GM21529 (cell line): ENCODE measurements around the gene RALB.

Experiments
- ATAC-seq: cut with Tn5 transposase; IDR thresholded peaks from one replicate; pipeline ENCODE4 v1.9.1; 2021; ENCODE audit not compliant: unreplicated experiment

Gene RALB

GRCh38 chr2:120331903-120332302 is 79.3 kb downstream of the RALB start:
- no peak for ATAC-seq

- no peak for ATAC-seq
Measured at GRCh38 chr2:120332384-120332783, 79.7 kb downstream of the RALB start.

DNA sequence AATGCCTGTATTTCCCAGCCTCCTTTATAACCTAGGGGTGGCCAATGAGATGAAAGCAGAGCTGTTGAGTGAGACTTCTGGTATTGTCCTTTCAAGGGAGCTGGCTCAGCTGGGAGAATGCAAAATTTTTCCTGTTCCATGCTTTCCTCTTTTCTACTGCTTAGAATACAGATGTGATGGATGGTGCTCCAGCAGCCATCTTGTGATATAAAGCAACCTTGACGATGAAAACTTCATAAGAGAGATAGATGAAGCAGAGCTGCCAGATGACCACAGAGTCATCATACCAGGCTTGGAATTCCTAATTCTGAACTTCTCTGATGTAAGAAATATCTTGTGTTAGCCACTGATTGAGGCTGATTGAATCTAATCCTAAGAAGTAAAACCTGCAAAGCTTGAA is 81.4 kb downstream of the RALB start:
- no peak for ATAC-seq

- ATAC-seq: no peak
Measured at GRCh38 chr2:120336749-120337148, 84.1 kb downstream of the RALB start.

DNA sequence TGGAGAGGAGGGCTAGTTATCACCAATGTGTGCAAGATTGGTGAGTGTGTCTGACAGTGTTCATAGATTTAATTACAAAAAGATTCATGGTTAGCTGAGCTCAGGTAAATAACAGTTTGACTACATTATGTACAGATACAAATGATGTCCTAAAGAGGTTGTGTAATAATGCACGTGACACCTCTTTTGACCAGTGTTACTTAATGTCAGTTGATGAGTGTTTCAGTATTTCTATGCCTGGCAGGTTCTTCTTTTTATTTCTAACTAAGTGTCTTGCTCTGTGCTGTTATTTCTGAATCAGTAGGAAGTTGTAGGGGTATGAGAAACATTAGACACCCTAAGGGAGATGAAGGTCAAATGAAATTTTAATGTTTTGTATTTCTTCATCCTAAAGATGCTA is 85.4 kb downstream of the RALB start:
- no peak for ATAC-seq

- ATAC-seq: no peak
Measured at GRCh38 chr2:120341977-120342376, 89.3 kb downstream of the RALB start.

DNA sequence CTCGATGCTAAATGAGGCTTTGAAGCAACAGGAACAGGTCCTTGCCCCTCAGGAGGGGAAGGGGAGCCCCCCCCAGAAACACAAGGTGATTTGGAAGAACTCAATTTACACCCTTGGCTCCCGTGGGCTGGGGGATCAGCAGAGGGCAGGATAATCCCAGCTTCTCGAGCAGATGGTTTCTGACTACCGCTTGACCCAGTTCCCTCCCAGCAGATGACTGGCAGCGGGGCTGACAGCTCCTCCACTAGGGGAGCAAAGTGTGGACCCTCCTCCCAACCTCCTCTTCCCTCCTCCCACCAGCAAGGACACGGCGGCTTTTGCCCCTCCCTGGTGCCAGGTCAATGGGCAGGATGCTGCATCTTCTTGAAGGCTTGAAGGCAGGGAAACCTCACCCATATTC is 89.8 kb downstream of the RALB start:
- no peak for ATAC-seq

GRCh38 chr2:120343100-120343432 is 90.4 kb downstream of the RALB start:
- no peak for ATAC-seq

DNA sequence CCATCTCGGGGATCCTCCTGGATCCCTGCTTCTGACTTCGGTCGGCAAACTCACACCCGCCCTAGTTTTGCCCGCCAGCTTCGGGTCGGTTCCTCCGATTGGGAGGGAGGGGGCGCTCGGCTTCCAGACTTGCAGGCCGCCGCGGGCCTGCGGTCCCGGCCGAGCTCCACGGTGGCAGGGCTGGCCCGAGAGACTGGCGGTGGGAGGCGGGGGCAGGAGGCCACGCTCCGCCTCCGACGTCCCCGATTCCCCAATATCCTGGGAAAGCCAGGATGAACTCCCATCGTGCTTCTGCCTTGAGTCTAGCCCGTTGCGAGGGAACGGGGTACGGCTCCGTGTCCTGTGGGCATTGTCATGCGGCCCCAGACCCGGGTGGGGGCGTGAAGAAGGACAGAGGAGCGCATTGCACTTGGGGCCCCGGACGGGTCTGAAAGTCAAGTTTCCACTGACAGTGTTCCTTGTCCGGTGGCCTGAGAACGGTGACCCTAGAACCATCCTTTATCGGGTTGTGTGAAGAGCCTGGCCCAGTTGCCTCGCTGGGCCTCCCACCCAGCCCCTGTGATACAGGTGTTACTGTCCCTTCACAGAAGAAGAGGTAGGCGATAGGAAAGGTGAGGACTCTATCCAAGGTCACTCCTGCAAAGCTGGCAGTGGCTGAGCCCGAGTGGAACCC is 90.9 kb downstream of the RALB start:
- no peak for ATAC-seq
